Activated CD8-positive, alpha-beta T cell treated with anti-CD3 and anti-CD28 coated beads for 36 hours (primary cell): ENCODE results near the gene ADAMTSL3. TPM values are rescaled to one million over a fixed set of nuclear protein-coding genes. Genes with fewer than 3 reads are reported as not detected.

ENCODE experiments used
- ATAC-seq: fragments of 200-7000 bp; cut with Tn5 transposase; one replicate; pipeline ENCODE4 v1.10.0; 2021; ENCODE audit warnings: mild to moderate bottlenecking, moderate library complexity
- CTCF ChIA-PET: fragments of 350-600 bp; sonication (Branson Sonifier 250); formaldehyde crosslinking; loops from one replicate; lab custom pipeline; 2021; ENCODE audit warnings: antibody characterized with exemption; lab: Charles Lee
- POLR2A ChIA-PET: fragments of 350-600 bp; sonication (Branson Sonifier 250); formaldehyde crosslinking; loops from one replicate; lab custom pipeline; 2021; ENCODE audit warnings: antibody characterized with exemption; lab: Charles Lee
- DNase-seq: peaks from one replicate; pipeline ENCODE4 v3.0.0-alpha.2; 2020
- H3K27ac Mint-ChIP-seq: one replicate; pipeline ENCODE4 v1.8.0; 2021; ENCODE audit warnings: mild to moderate bottlenecking, mixed read lengths
- H3K27me3 Mint-ChIP-seq: one replicate; pipeline ENCODE4 v1.8.0; 2021; ENCODE audit warnings: mixed read lengths
- H3K36me3 Mint-ChIP-seq: one replicate; pipeline ENCODE4 v1.8.0; 2021; ENCODE audit warnings: low read depth, mixed read lengths
- H3K4me1 Mint-ChIP-seq: one replicate; pipeline ENCODE4 v1.8.0; 2021; ENCODE audit warnings: low read depth, mixed read lengths
- H3K4me3 Mint-ChIP-seq: one replicate; pipeline ENCODE4 v1.8.0; 2021; ENCODE audit warnings: mild to moderate bottlenecking, moderate library complexity, mixed read lengths
- H3K9me3 Mint-ChIP-seq: one replicate; pipeline ENCODE4 v1.8.0; 2021; ENCODE audit warnings: mixed read lengths
- CTCF ChIP-seq: fragments of 200-600 bp; IDR thresholded peaks from one replicate; pipeline ENCODE4 v1.8.0; 2022; ENCODE audit warnings: antibody characterized with exemption, mild to moderate bottlenecking
- intact Hi-C: fragments of 100-400 bp; cut with micrococcal nuclease; formaldehyde crosslinking; loops from one replicate; pipeline ENCODE4 v1.10.0; 2022
- total RNA-seq, 2 experiments: library from RNA; stranded (reverse); gene quantifications; one replicate each; pipeline ENCODE4 v1.2.3, GENCODE V29; 2021

ADAMTSL3 gene
- total RNA-seq, 2 experiments from 2014 or later, result not detected

- TF ChIP-seq CTCF, result no peak
- no peak overlapping the region for H3K27ac Mint-ChIP-seq
- no peak for DNase-seq
Observed at GRCh38 chr15:83980637-83981036, 326.7 kb downstream of the ADAMTSL3 start.

GRCh38 chr15:83982748-83983147, 328.8 kb downstream of the ADAMTSL3 start:
- DNase-seq (no peak), ATAC-seq (no peak)
- TF ChIP-seq CTCF, result no peak
- Mint-ChIP-seq H3K27me3 (no peaks in the 10 kb centered on the region), H3K36me3 (no peaks in the 10 kb centered on the region), H3K27ac (no peak overlapping the region), H3K4me3 (no peak overlapping the region), H3K4me1 (no peaks in the 10 kb centered on the region), H3K9me3 (no peaks in the 10 kb centered on the region)
- CTCF ChIA-PET, result no interaction called here
- POLR2A ChIA-PET, result no interaction called here
- intact Hi-C loops, result no loop called here

More at GRCh38 chr15:83980637-83981036, 326.7 kb downstream of the ADAMTSL3 start:
- Mint-ChIP-seq H3K4me3 (no peak overlapping the region), H3K27me3 (peaks cover 4% of the 10 kb centered on the region), H3K36me3 (no peaks in the 10 kb centered on the region), H3K9me3 (no peaks in the 10 kb centered on the region), H3K4me1 (no peaks in the 10 kb centered on the region)
- ChIA-PET POLR2A (no interaction called here), CTCF (no interaction called here)
- intact Hi-C loops, result no loop called here
- no peak for ATAC-seq

- DNase-seq (no peak), ATAC-seq (no peak)
- intact Hi-C loops, result no loop called here
- no peaks in the 10 kb centered on the region for H3K27me3 Mint-ChIP-seq
- ChIA-PET CTCF (interaction anchor here (1.3 kb wide), 1 partner anchor 10 kb away, joined by 3 read pairs; no protein-coding TSS in a partner anchor), POLR2A (interaction anchor here (0.7 kb wide), 1 partner anchor 409 kb away, joined by 3 read pairs; no protein-coding TSS in a partner anchor)
- no peaks in the 10 kb centered on the region for H3K9me3 Mint-ChIP-seq
- no peak for TF ChIP-seq CTCF
- no peaks in the 10 kb centered on the region for H3K4me1 Mint-ChIP-seq
- no peak overlapping the region for H3K27ac Mint-ChIP-seq
- H3K36me3 Mint-ChIP-seq, result no peaks in the 10 kb centered on the region
- no peak overlapping the region for H3K4me3 Mint-ChIP-seq
Observed at GRCh38 chr15:83983634-83984458, 329.9 kb downstream of the ADAMTSL3 start.

GRCh38 chr15:83984601-83985000, 330.7 kb downstream of the ADAMTSL3 start:
- intact Hi-C loops, result no loop called here
- Mint-ChIP-seq H3K36me3 (no peaks in the 10 kb centered on the region), H3K27ac (no peak overlapping the region), H3K27me3 (no peaks in the 10 kb centered on the region), H3K4me1 (no peaks in the 10 kb centered on the region), H3K4me3 (no peak overlapping the region), H3K9me3 (no peaks in the 10 kb centered on the region)
- CTCF ChIA-PET, result interaction anchor here (1.2 to 1.3 kb wide), 2 partner anchors 11 to 38 kb away, joined by 3 read pairs; no protein-coding TSS in a partner anchor
- TF ChIP-seq CTCF, result no peak
- POLR2A ChIA-PET, result no interaction called here
- ATAC-seq (no peak), DNase-seq (no peak)

GRCh38 chr15:83991163-83991562, 337.2 kb downstream of the ADAMTSL3 start:
- ChIA-PET CTCF (no interaction called here), POLR2A (no interaction called here)
- no peak for DNase-seq
- Mint-ChIP-seq H3K9me3 (no peaks in the 10 kb centered on the region), H3K27ac (no peak overlapping the region), H3K4me3 (no peak overlapping the region), H3K4me1 (no peaks in the 10 kb centered on the region), H3K27me3 (peaks cover 1% of the 10 kb centered on the region), H3K36me3 (no peaks in the 10 kb centered on the region)
- TF ChIP-seq CTCF, result no peak
- intact Hi-C loops, result no loop called here
- no peak for ATAC-seq
